ENCODE measurements around the gene SLC10A3.

SLC10A3 gene

GRCh38 chrX:154463611-154464220, 26.7 kb downstream of the SLC10A3 start:
- DNase-seq (ENCODE audit: low spot score) = no peak

DNA sequence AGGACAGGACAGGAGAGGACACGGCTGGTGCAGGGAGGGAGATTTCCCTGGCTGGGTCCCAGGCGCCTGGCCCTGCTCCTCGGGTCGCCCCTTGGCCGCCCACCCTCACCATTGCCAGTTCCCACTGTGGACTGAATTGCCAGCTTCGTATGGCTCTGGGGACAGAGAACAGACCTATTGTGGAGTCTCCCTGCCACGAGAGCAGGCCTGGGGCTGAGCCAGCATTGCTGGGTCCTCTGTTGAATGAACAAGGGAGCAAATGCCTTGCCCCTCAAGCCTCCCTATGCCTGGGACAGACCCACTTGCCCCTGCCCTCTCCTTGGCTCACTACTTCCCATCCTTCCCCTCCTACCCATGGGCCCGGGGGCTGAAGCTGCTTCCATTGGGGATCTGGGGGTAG, 28.0 kb downstream of the SLC10A3 start:
- DNase-seq (ENCODE audit: low spot score) = no peak

GRCh38 chrX:154460326-154460725, 30.1 kb downstream of the SLC10A3 start:
- no peak for DNase-seq (ENCODE audit: low spot score)

- DNase-seq (ENCODE audit: low spot score) = no peak
Measured at GRCh38 chrX:154459832-154460231, 30.6 kb downstream of the SLC10A3 start.

GRCh38 chrX:154458954-154459778, 31.3 kb downstream of the SLC10A3 start:
- peak; percentile 19 for DNase-seq (ENCODE audit: low spot score)

DNA sequence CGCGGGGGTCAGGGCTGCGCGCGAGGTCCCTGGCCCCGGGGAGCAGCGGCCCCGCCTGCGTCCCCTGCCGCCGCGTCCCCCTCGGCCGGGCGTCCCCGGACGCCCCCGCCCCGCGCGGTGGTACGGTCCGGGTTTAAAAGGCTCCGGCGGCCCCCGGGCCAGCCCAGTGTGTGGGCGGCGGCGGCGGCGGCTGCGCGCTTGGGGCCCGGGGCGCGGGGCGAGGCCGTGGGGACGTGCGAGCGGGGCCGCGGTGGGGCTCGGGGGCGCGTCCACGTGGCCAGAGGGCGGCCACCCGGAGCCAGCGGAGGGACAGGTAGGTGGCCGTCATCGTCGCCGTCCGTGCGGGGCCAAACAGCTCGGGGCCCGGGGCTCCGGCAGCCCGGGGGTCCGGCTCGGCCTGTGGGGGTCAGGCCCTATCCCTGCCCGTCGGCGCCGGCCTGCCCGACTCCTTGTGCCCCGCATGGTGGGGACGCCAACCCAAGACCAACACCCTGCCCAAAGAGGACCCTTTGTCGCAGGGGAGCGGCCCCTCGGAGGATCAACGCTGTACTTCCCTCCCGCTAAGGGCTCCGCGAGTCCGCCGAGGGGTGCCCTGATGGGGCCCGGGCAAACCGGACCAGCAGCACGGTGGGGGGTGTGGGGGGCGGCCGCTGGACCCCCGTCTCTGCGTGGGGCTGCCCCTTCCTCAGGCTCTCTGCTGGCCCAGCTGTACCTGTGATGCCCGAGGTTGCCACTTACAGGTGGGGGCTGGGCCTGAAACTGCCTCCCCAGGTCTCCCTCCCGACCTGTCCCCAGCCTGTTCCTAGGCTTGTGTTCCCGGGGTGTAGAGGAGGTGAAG, 32.1 kb downstream of the SLC10A3 start, which contains the start of gene PLXNA3:
Gene PLXNA3, plus strand, starts transcription at position 166 of the 838 bp plus-strand sequence. CDS start 1,903 bp downstream, outside the sequence.
- peak; percentile 67 for DNase-seq (ENCODE audit: low spot score)

GRCh38 chrX:154457491-154458115, 32.8 kb downstream of the SLC10A3 start:
- DNase-seq (ENCODE audit: low spot score) = peak; percentile 63

DNA sequence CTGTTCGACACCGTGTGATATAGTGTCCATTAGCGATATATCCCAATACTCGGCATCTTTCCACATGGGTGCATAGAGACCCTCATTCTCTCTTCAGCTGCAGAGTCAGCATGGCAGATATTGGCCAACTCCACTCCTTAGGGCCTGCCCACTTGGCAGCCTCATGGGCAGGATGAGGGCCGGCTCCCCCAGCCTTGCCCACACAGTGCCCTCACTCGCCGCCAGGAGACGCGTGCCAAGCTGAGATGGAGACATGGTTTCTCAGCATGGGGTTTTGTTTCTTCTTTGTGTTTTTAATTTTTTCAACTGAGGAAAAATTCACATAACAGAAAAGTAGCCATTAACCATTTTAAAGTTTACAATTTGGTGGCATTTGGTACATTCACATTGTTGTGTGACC, 37.6 kb downstream of the SLC10A3 start:
- DNase-seq (ENCODE audit: low spot score) = no peak

- no peak for DNase-seq (ENCODE audit: low spot score)
Measured at GRCh38 chrX:154450312-154450711, 40.1 kb downstream of the SLC10A3 start.

DNA sequence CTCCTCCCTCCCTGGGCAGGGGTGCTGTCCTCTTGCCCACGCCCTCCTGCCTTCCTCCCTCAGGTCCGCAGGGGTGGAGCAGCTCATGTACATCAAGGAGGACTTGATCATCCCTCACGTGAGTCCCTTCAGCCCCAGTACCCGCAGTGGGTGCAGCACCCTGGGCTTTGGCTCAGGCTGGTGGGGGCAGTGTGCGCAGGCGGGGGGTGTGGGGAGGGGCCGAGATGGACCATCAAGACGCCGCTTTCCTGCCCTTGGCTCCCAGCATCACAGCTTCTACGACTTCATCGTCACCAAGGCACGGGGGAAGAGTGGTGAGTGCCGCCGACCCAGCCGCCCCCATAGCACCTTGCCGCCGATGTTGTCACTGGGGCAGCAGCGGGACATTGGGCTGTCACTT, 40.8 kb downstream of the SLC10A3 start:
- no peak for DNase-seq (ENCODE audit: low spot score)

DNA sequence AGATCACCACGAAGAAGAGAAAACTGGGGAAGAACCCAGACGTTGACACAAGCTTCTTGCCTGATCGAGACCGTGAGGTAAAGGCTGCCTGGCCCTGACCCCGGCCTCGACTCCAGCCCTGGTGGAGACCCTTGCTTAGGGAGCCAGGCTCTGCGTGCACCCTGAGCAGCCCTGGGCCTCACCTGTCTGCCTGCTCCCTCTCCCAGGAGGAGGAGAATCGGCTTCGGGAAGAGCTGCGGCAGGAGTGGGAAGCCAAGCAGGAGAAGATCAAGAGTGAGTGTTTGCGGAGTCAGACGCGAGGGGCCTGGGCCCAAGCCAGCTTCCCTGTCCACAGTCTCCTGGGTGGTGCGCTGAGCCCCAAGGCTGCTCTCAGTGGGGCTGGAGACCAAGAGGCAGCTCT, 41.9 kb downstream of the SLC10A3 start:
- DNase-seq (ENCODE audit: low spot score) = no peak

- DNase-seq (ENCODE audit: low spot score) = no peak
Measured at GRCh38 chrX:154446430-154446829, 44.0 kb downstream of the SLC10A3 start.

GRCh38 chrX:154445776-154446175, 44.7 kb downstream of the SLC10A3 start:
- DNase-seq (ENCODE audit: low spot score) = no peak

DNA sequence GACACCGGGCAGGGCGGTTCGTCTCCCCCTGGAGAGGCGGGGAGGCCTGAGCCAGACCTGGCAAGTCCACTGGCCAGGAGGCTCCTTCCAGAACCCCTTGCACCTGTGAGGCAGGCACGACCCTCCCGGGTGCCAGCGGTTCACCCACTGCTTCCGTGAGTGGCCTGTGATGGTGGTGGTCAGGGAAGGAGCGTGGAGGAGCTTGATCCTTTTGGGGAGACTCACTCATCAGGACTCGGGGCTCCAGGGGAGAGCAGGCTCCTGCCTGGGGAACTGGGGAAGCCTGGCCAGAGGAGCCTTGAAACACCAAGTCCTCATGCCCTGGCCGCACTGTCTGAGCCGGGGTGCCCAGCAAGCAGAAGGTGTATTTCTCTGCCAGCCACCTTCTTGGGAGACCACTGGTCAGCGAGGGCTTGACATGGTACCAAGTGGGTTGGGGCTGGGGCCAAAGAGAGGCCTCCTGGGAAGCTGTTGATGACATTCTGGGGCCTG, 45.6 kb downstream of the SLC10A3 start:
- no peak for DNase-seq (ENCODE audit: low spot score)

DNA sequence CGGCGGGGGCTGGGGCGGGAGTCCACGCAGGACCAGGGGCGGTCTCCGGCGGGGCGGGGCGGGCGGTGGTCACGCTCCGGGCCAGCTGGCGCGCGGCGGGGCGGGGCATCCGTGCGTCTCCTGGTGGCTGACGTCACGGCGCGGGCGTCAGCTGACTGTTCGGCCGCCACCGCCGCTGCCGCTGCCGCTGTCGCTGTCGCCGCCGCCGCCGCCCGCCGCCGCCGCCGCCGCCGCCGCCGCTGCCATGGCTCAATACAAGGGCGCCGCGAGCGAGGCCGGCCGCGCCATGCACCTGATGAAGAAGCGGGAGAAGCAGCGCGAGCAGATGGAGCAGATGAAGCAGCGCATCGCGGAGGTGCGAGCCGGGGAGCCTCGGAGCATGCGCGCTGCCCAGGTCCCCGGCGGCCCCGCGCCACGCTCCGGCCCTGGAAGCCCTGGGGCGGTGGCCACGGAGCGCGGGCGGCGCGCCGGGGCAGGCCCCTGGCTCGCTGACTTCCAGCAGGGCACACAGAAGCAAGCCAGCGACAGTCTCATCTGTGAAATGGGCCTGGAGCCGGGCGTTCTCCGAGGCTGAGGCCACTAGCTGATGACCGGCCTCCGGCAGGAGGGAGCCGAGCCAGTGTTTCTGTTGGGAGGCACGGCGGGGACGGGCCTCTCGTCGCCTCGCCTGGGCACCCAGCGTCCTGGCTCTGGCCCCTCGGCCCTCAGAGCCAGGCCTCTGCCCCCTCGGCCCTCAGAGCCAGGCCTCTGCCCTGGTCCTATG, 46.3 kb downstream of the SLC10A3 start, which contains the start of gene FAM50A:
Gene FAM50A, plus strand, starts transcription at position 150 of the 763 bp plus-strand sequence. Its CDS starts 95 bp downstream, at position 245.
- peak; percentile 61 for DNase-seq (ENCODE audit: low spot score)

DNA sequence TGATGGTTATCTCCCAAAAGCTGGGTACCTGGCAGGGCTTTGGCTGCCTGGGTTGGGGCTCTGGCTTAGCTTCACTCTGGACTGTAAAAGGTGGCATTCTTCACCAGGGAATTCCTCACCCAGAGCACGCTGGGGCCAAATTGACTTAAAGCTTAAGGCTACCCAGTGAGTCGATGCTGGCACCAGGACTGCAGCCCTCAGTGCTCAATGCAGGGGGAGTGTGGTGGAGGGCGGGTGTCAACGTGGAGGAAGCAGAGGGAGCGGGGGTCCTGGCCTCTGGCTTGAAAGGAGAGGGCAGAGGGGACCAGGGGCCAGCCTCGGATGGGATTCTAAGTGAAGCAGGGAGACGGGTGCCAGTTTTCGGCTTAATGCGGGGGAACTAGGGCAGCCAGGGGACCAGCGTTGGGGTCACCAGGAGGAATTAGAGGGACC, 46.9 kb downstream of the SLC10A3 start:
- DNase-seq (ENCODE audit: low spot score) = no peak

DNA sequence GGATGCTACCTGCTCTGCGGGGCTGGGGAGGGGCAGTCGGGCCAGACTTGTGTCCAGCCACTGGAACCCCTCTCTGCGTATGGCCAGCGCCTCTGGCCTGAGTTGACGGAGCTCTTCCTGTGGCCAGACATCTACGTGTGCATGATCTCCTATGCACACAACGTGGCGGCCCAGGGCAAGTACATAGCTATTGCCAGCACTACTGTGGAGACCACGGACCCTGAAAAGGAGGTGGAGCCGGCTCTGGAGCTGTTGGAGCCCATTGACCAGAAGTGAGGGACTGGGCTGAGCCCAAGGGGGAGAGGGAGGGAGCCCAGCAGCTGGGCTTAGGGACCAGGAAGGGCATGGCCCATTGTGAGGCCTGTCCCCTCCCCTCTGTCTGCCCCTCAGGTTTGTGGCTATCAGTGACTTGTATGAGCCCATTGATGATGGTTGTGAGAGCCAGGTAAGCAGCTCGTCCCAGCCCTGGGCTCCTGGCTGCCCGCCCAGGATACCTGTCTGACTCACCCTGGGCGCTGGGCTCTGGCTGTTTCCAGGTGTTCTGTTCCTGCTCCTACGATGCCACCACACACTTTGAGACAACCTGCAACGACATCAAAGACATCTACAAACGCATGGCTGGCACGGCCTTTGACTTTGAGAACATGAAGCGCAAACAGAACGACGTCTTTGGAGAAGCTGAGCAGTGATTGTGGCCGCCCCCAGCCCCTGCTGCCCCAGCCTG, 48.3 kb downstream of the SLC10A3 start:
- DNase-seq (ENCODE audit: low spot score) = no peak

DNA sequence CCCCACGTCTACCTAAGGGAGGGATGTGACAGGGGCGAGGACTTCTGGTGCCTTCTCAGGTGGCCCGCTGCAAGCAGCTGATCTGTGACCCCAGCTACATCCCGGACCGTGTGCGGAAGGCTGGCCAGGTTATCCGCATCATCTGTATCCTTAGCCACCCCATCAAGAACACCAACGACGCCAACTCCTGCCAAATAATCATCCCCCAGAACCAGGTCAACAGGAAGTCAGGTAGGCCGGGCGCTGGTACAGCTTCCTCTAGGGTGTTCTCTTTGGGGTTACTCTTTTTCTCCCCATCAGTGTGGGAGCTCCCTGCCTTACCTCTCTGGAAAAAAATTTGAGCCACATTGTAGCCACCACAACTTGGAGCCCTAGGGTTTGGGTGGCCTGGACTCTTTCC, 48.9 kb downstream of the SLC10A3 start:
- peak; percentile 3 for DNase-seq (ENCODE audit: low spot score)

DNA sequence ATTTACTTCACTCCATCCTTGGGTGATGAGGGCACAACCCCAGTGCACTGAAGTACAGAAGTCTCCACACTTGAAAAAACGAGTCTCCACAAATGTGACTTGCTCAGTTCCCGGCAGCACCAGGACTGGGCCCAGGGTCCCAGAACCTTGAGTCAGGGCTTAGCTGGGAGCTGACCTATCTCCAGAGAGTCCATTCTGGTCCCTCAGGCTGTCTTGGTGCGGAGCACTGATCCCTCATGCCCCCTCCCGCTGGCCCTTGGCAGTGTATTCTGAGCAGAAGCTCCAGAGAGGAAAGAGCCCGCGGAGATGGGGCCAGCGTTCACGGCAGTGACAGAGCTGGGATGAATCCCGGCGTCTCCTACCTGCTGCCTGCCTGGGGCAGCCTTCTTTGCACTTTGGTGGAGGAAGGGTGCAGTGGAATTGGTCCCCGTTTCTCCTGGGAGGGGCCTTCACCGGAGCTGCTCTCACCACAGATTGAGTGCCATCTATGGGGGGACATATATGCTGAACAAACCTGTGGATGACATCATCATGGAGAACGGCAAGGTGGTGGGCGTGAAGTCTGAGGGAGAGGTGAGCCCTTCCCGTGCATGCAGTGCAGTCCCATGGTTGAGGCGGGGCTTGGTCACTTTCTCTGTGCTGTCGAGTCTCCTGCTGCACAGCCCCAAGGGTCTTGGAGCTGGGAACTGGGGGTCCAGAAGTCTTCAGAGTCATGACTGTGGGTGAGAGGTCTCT, 49.6 kb downstream of the SLC10A3 start:
- DNase-seq (ENCODE audit: low spot score) = no peak

GRCh38 chrX:154439841-154440240, 50.6 kb downstream of the SLC10A3 start:
- DNase-seq (ENCODE audit: low spot score) = no peak
